Activated CD8-positive, alpha-beta memory T cell treated with anti-CD3 and anti-CD28 coated beads for 24 hours (primary cell): Measurements from ENCODE around the gene ZSWIM8.
A peak's percentile ranks its signal among the peaks of the same experiment; 100 is the strongest.
"Not testable (repeated sequence)": the region's sequence is repeated elsewhere in the genome, so short reads cannot be mapped to it uniquely, and the experiment has no call there.

Experiments
- DNase-seq: peaks from one replicate; pipeline ENCODE4 v3.0.0-alpha.2; 2020

The ZSWIM8 gene

DNA sequence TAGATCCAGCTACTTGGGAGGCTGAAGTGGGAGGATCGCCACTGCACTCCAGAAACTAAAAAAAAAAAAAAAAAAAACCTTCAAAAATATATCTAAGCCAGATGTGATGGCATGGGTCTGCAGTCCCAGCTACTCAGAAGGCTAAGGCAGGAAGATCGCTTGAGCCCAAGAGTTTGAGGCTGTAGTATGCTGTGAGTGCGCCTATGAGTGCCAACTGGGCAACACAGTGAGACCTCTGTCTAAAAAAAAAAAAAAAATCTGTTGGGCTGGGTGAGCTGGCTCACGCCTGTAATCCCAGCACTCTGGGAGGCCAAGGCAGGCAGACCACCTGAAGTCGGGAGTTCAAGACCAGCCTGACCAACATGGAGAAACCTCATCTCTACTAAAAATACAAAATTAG is 6.4 kb upstream of the ZSWIM8 start:
- DNase-seq = no peak

DNA sequence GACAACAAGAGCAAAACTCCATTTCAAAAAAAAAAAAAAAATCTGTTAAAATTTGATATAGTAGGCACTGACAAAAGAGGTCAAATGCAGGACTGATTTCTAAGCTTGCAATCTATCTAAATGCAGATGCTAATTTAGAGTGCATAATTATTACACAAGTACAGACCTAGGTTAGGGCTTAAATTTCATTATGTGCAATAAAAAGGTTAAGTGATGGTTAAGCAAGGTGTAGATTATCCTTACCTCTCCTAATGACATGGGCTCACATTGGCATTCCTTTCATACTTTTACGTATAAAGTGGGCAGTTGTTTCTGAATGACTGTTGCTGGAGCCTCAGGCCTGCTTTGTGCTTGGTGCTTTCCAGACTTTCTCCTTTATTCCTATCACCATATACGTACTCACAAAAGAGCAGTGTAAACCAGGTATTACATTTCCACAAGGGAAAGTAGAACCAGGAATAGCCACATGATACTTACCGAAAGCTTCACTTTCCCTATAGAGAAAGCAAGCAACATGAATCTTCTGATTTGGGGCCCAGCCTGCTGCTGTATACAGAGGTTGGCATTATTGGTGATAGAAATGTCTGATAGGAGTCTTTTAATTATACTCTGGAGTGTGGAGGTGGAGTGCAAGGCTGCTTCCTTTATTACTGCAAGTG is 5.7 kb upstream of the ZSWIM8 start:
- DNase-seq = no peak

DNA sequence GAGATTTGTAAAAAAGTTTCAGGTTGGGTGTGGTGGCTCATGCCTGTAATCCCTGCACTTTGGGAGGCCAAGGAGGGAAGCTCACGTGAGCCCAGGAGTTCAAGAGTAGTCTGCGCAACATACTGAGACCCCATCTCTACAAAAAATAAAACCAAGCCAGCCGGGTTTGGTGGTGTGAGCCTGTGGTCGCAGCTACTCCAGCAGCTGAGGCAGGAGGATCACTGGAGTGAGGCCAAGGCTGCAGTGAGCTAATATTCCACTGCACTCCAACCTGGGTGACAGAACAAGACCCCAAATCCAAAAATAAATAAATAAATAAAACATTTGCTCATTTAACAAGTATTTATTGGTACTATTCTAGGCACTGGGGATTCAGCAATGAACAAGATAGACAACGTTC is 5.1 kb upstream of the ZSWIM8 start:
- DNase-seq = no peak

DNA sequence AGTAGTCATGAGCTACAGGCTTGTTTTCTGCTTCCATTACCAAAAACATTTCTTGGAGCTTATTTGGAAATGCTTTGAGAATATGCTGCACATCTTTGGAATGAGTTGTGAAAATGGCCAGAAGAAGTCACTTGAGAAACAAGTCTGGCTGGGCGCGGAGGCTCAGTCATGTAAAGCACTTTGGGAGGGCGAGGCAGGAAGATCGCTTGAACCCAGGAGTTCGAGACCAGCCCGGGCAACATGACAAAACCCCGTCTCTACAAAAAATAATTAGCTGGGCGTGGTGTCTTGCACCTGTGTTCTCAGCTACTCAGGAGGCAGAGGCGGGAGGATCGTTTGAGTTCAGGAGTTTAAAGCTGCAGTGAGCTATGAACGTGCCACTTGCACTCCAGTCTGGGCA is 4.4 kb upstream of the ZSWIM8 start:
- DNase-seq = no peak

DNA sequence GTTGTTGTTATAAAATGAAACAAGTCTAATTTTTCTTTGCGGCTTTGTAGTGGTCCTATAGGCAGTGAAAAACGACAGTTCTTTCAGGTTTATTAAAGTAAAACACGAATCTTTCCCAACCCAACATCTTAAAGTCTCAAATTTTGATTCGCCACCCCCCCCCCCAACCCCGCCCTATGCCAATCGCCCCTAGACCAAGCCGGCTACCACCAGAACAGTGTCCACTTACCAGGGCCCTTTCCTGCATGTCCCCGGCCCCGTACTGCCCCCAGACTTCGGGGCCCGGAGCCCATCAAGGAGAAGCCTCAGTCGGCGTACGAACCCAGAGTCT is 3.9 kb upstream of the ZSWIM8 start:
- DNase-seq = no peak

DNA sequence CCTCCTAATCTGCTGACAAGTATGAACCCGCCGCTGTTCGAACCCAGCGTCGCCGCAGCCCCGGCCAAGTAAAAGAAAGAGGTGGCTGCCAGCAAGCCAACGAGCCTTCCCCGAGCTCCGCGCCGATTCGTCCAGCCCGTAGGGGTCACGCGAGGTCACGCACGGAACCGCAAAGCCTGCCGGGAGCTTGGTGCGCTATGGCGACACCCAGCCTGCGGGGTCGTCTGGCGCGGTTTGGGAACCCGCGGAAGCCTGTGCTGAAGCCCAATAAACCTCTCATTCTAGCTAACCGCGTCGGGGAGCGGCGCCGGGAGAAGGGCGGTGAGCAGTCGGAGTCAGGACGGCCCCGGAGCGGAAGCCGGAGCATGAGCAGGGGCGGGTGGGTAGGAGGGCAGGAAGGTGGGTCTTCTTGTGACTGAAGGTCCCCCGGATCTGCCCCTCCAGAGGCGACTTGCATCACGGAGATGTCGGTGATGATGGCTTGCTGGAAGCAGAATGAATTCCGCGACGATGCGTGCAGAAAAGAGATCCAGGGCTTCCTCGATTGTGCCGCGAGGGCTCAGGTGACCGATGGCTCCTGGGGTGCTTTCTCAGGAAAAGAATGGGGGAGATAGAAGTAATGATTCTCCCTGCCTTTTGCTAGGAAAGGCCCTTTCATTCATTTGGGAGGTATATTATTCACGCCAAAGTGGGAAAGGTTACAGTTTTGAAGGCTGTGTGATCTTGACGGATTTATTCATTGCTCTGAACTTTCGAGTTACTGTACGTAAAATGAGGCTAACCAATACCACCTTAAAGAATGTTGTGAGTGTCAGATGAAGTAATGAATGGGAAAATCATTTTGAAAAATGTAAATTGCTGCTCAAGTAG is 3.3 kb upstream of the ZSWIM8 start, which contains the start of gene CHCHD1:
Gene CHCHD1, plus strand, starts transcription at position 170 of the 870 bp plus-strand sequence. Its CDS starts 28 bp downstream, at position 198.
- peak; percentile 96 for DNase-seq

DNA sequence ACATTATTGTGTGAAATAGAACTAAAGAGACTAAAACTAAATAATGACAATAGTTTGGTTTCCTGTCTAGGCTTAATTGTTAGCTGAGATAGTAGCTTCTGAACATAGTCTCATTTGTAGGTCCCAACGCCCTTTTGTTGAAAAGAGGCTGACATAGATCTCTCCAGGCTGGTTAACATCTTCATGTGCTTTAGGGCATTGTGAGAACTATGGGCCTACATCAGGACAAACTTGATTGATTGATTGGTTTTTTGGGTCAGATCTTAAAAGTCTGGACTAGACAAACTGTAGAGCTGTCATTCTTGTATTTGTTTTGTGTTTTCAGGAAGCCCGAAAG is 2.7 kb upstream of the ZSWIM8 start:
- no peak for DNase-seq

DNA sequence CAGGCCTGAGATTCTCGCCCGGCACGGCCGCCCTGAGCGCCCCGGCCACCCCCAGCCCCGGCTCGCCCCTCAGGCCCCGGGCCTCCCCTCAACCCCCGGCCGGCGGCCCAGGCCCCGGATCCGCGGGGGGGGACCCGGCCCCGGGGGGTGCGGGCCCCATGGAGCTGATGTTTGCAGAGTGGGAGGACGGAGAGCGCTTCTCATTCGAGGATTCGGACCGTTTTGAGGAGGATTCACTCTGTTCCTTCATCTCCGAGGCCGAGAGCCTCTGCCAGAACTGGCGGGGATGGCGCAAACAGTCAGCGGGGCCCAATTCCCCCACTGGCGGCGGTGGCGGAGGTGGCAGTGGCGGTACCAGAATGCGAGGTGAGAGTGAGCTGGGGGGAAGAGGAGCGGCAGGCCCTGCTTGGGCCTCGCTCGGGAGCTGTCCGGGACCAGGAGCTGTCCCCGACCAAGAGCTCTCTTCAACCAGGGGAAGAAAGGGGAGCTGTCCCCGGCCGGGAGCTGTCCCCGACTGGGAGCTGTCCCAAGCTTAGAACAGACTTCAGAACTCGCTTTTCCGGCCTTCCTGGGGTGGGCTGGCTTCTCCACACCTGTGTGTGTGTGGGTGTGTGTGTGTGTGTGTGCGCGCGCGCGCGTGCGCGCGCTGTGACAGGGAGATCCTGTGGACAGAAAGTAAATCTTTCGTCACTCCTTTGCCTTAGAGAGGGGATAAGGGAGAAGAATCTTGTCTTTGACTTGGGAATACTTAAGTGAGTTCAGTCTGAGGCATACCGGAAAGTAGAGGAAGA is 510 bp downstream of the ZSWIM8 start:
- DNase-seq = no peak

DNA sequence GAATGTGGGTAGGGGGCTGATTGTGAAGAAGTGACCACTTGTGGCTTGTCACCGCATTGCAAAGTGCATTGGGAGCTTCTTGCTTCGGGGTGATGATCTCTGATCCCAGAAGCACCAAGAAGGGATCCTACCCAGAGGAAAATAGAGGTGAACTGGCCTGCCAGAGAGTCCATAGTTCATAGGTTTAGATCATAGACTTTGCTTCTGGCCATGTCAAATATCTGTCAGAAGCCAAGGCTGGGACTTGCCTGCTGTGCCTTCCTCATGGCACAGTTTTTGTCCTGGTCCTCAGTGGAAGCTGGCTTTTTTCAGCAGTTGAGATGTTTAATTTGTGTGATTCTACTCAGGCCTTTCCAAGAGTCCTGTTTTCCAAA is 1.1 kb downstream of the ZSWIM8 start:
- DNase-seq = no peak

DNA sequence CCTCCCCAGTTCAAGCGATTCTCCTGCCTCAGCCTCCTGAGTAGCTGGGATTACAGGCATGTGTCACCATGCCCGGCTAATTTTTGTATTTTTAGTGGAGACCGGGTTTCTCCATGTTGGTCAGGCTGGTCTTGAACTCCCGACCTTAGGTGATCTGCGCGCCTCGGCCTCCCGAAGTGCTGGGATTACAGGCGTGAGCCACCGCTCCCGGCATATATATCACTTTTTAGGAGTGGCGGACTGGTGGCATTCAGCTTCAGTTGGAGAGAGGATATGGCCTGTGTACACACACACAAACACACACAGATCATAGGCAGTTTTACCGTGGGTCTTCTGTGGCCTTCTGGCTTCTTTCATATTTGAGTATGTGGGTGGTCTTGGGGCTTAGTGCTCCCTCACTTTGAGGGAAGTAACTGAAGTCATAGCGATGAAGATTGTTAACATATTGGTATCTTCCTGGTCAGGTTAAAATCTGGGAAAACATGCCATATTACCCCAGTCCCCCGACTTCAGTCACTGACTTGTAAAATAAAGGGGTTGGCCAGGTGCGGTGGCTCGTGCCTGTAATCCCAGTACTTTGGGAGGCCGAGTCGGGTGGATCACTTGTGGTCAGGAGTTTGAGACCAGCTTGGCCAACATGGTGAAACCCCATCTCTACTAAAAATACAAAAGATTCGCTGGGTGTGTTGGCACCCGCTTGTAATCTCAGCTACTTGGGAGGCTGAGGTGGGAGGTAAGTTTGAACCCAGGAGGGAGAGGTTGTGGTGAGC is 1.8 kb downstream of the ZSWIM8 start:
- DNase-seq = not testable (repeated sequence)

DNA sequence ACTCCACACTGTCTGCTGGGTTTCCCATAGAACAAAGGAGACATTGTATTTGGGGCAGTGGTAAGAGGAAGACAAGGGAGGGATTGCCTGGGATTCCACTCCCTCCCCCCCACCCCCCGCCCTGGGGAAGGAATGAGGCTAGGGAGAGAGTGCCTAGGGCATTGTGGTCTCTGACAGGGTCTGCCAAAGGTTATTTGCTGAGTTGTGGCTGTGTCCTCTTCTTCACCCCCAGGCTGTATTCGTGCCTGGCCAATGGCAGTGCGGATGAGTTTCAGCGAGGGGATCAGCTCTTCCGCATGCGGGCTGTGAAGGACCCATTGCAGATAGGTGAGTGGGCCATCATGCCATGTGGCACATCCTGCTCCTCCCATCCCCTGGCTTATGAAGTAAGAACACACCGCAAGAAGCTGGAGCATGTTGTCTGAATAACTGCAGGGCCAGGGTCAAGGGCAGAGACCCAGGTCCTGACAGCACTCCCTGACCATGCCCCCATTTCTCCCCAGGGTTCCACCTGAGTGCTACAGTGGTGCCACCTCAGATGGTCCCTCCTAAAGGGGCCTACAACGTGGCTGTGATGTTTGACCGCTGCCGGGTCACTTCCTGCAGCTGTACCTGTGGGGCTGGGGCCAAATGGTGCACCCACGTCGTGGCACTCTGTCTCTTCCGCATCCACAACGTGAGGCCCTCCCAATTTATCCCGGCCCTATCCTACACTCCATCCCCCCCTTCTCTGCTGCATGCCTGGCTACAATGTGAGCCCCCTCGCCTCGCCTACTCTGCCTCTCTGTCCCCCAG is 3.7 kb downstream of the ZSWIM8 start:
- no peak for DNase-seq

DNA sequence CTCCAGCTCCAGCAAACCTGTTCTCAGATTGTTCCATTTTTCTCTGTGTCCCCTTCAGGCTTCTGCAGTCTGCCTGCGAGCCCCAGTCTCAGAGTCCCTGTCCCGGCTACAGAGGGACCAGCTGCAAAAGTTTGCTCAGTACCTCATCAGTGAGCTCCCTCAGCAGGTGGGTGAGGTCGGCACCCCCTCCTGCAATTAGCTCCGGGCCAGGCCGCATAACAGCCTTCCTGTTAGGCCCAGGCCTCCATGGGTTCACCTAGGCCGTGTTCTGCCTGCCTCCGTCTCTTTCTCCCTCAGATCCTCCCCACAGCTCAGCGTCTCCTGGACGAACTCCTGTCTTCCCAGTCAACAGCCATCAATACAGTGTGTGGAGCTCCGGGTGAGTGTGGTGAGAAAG is 4.3 kb downstream of the ZSWIM8 start:
- DNase-seq = no peak

DNA sequence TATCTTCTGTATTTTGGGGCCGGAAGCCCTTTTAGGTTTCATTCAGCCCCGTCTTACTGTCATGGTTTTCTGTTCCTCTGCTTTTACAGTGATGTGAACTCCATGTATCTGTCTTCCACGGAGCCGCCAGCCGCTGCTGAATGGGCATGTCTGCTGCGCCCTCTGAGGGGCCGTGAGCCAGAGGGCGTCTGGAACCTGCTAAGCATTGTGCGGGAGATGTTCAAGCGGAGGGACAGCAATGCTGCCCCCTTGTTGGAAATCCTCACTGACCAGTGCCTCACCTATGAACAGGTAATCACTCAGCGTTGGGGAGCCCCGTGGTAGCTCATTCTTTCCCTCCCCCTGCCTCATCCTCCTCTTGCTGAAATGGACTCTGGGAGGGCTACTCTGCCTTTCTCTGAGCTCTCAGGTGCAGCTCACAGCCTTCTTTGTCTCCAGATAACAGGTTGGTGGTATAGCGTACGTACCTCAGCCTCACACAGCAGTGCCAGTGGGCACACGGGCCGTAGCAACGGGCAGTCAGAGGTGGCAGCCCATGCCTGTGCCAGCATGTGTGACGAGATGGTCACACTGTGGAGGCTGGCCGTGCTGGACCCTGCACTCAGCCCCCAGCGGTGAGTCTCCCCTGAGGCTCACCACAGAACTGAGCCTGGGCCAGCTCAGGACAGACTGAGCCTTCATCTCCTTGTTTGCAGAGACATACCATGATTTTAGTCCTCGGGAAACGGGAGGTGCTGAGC is 5.7 kb downstream of the ZSWIM8 start:
- no peak for DNase-seq

DNA sequence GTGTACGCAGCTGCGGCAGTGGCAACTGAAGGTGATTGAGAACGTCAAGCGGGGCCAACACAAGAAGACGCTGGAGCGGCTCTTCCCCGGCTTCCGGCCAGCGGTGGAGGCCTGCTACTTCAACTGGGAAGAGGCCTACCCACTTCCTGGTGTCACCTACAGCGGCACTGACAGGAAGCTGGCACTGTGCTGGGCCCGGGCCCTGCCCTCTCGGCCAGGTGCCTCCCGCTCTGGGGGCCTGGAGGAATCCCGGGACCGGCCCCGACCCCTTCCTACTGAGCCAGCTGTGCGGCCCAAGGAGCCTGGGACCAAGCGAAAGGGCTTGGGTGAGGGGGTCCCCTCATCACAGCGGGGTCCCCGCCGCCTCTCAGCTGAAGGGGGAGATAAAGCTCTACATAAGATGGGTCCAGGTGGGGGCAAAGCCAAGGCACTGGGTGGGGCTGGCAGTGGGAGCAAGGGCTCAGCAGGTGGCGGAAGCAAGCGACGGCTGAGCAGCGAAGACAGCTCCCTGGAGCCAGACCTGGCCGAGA is 6.5 kb downstream of the ZSWIM8 start:
- no peak for DNase-seq

DNA sequence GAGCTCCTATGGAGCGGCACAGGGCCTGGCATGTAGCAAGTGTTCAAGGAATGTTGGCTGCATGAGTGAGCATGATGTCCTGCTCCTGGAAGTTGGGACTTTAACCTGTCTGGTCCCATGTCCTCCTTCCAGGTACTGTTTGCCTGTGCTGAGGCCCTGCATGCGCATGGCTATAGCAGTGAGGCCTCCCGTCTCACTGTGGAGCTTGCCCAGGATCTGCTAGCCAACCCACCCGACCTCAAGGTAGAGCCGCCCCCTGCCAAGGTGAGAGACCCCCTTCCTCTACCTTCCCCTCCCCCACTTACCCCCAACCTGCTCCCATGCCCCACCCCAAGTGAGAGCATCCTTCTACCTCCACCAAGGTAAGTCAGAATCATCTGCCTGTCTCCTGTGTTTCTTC is 8.1 kb downstream of the ZSWIM8 start:
- DNase-seq = no peak

DNA sequence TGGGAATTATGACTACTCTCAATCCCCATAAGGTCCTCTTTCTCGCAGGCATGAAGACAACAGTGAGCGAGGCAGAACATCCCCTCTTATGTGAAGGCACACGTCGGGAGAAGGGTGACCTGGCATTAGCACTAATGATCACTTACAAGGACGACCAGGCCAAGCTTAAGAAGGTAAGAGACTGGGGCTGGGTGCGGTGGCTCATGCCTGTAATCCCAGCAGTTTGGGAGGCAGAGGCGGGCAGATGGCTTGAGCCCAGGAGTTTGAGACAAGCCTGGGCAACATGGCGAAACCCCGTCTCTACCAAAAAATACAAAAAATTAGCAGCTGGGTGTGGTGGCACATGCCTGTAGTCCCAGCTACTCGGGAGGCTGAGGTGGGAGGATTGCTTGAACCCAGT is 10.1 kb downstream of the ZSWIM8 start:
- DNase-seq = not testable (repeated sequence)

DNA sequence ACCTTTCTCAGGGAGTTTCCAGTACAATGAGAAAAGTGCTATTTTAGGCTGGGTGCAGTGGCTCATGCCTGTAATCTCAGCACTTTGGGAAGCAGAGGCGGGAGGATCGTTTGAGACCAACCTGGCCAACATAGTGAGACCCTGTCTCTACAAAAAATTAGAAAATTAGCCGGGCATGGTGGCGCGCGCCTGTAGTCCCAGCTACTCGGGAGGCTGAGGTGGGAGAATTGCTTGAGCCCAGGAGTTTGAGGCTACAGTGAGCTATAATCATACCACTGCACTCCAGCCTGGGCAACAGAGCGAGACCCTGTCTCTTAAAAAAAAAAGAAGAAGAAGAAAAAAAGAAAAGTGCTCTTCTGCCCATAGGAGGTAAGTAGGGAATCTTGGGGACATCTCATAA is 10.6 kb downstream of the ZSWIM8 start:
- not testable (repeated sequence) for DNase-seq

DNA sequence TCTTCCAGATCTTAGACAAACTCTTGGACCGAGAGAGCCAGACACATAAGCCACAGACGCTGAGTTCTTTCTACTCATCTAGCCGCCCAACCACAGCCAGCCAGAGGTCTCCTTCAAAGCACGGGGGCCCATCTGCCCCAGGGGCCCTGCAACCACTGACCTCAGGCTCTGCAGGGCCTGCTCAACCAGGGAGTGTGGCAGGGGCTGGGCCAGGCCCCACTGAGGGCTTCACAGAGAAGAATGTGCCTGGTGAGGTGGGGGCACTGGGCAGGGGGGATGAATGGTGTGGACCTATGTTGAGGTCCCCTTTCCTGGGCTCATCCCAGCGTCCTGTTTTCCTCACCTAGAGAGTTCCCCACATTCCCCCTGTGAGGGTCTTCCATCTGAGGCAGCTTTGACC is 11.4 kb downstream of the ZSWIM8 start:
- no peak for DNase-seq

DNA sequence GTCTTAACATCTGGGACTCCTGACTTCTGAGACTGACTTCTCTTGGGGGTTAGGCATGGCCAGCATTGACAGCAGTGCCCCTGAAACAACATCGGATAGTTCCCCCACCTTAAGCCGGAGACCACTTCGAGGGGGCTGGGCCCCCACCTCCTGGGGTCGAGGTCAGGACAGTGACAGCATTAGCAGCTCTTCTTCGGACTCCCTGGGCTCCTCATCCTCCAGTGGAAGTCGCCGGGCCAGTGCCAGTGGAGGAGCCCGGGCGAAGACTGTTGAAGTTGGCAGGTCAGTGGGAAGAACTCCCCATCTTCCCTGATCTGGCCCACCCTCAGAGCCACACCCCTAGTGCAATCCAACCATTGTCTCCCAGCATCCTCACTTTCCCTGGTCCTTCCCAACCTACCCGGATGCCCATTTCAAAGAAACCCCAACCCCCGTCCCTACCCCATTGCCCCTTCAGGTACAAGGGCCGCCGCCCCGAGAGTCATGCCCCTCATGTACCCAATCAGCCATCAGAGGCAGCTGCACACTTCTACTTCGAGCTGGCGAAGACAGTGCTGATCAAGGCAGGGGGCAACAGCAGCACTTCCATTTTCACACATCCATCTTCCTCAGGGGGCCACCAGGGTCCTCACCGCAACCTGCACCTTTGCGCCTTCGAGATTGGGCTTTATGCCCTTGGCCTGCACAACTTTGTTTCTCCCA is 12.1 kb downstream of the ZSWIM8 start:
- DNase-seq = no peak

DNA sequence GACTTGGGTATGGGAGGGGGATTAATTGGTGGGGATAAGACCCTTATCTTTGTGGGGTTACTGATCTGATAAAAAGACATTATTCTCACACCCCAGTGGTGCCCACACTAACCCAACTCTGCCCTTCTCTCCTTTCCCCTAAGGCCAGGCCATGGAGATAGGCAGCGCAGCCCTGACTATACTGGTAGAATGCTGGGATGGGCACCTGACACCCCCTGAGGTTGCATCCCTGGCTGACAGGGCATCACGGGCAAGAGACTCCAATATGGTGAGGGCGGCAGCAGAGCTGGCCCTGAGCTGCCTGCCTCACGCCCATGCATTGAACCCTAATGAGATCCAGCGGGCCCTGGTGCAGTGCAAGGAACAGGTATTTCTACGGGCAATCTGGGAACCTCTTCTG is 12.7 kb downstream of the ZSWIM8 start:
- no peak for DNase-seq
